Endothelial cell of umbilical vein (primary cell): ENCODE measurements around the gene DOCK1. TPM values are rescaled to one million over a fixed set of nuclear protein-coding genes. Genes with fewer than 3 reads are reported as not detected.

Experiments
- BruUV-seq: library from RNA; stranded (reverse); fragments of 400-500 nt; replicated peaks from 2 replicates; lab custom pipeline; 2021; lab: Mats Ljungman, UMichigan
- CTCF ChIA-PET: fragments of 300-600, 350-600 bp; sonication (Branson Sonifier 250); formaldehyde crosslinking; loops from one replicate; lab custom pipeline; 2021; ENCODE audit warnings: antibody characterized with exemption, inconsistent platforms; lab: Charles Lee
- POLR2A ChIA-PET: fragments of 300-600, 350-600 bp; sonication (Branson Sonifier 250); formaldehyde crosslinking; loops from one replicate; lab custom pipeline; 2021; ENCODE audit warnings: antibody characterized with exemption, inconsistent platforms; lab: Charles Lee
- DNase-seq: peaks from one replicate; pipeline ENCODE4 v3.0.0-alpha.2; 2011; ENCODE audit warnings: low read depth, low spot score
- FAIRE-seq: peaks from 2 replicates; lab custom pipeline; 2011; peaks lifted over from hg19 to GRCh38; lab: Jason Lieb, UNC
- H2AFZ ChIP-seq: 2 replicates; pipeline ENCODE4 v1.6.0; 2012; ENCODE audit warnings: low read depth, low read length, control low read depth, inconsistent platforms
- H3K27ac ChIP-seq: 2 replicates; pipeline ENCODE4 v1.5.1; 2011; ENCODE audit warnings: low read depth, mild to moderate bottlenecking, control low read depth, low read length, moderate library complexity; ENCODE audit not compliant: insufficient read depth
- H3K27me3 ChIP-seq, 2 experiments: 2 replicates each; pipeline versions ENCODE4 v1.6.0 to v1.6.1; 2011; ENCODE audit warnings: low read length in 2 of 2, mixed read lengths in 1 of 2; ENCODE audit not compliant: control insufficient read depth in 2 of 2, insufficient read depth in 2 of 2
- H3K36me3 ChIP-seq, 2 experiments: 2 replicates in 1 of 2; 3 replicates in 1 of 2; pipeline ENCODE4 v1.5.1; 2011; ENCODE audit warnings: low read length in 2 of 2, mild to moderate bottlenecking in 1 of 2, moderate library complexity in 1 of 2; ENCODE audit not compliant: control insufficient read depth in 2 of 2, insufficient read depth in 2 of 2; ENCODE audit errors: extremely low read depth in 1 of 2
- H3K4me1 ChIP-seq: 3 replicates; pipeline ENCODE4 v1.5.1; 2011; ENCODE audit warnings: mild to moderate bottlenecking, low read length; ENCODE audit not compliant: control insufficient read depth, insufficient read depth; ENCODE audit errors: extremely low read depth
- H3K4me2 ChIP-seq: 2 replicates; pipeline ENCODE4 v1.6.1; 2011; ENCODE audit warnings: low read length, control low read depth, mixed read lengths; ENCODE audit not compliant: insufficient read depth
- H3K4me3 ChIP-seq, 3 experiments: fragments of 200-600 bp in 1 of 3; sonication (generic), shearing (Covaris generic) in 1 of 3; replicated peaks in 1 of 3; 2 replicates each; pipeline ENCODE4 v1.5.1; 2011 to 2016; ENCODE audit warnings: control low read depth in 3 of 3, low read length in 3 of 3, mild to moderate bottlenecking in 2 of 3, inconsistent platforms in 1 of 3, low read depth in 1 of 3, moderate library complexity in 1 of 3; ENCODE audit not compliant: insufficient read depth in 1 of 3
- H3K79me2 ChIP-seq: 2 replicates; pipeline ENCODE4 v1.6.0; 2012; ENCODE audit warnings: low read length, inconsistent platforms; ENCODE audit not compliant: control insufficient read depth, insufficient read depth
- H3K9ac ChIP-seq: replicated peaks from 2 replicates; pipeline ENCODE3; 2011; ENCODE audit warnings: low read length, control low read depth; ENCODE audit not compliant: insufficient read depth; ENCODE audit errors: extremely low read depth
- H3K9me1 ChIP-seq: replicated peaks from 3 replicates; pipeline ENCODE4 v1.6.0; 2011; ENCODE audit warnings: mild to moderate bottlenecking, low read length; ENCODE audit not compliant: control insufficient read depth, insufficient read depth; ENCODE audit errors: extremely low read depth
- H3K9me3 ChIP-seq: replicated peaks from 2 replicates; pipeline ENCODE4 v1.5.1; 2012; ENCODE audit warnings: low read length, inconsistent platforms; ENCODE audit not compliant: control insufficient read depth, insufficient read depth
- H4K20me1 ChIP-seq: replicated peaks from 2 replicates; pipeline ENCODE3; 2011; ENCODE audit warnings: mild to moderate bottlenecking, low read length; ENCODE audit not compliant: control insufficient read depth, insufficient read depth; ENCODE audit errors: extremely low read depth
- EZH2 ChIP-seq: IDR thresholded peaks from 2 replicates; pipeline ENCODE4 v1.6.1; 2012; ENCODE audit warnings: borderline replicate concordance, low read depth, mild to moderate bottlenecking, moderate library complexity, low read length, inconsistent platforms; ENCODE audit not compliant: severe bottlenecking
- FOS ChIP-seq: IDR thresholded peaks from 2 replicates; pipeline ENCODE4 v1.6.1; 2011; ENCODE audit warnings: mild to moderate bottlenecking, low read length, moderate library complexity, borderline replicate concordance; ENCODE audit not compliant: insufficient read depth
- GATA2 ChIP-seq: IDR thresholded peaks from 2 replicates; pipeline ENCODE4 v1.7.0; 2011; ENCODE audit warnings: low read depth, mild to moderate bottlenecking, moderate library complexity, mixed read lengths, low read length; ENCODE audit not compliant: insufficient read length, insufficient read depth
- JUN ChIP-seq: IDR thresholded peaks from 2 replicates; pipeline ENCODE4 v1.6.1; 2011; ENCODE audit warnings: borderline replicate concordance, low read depth; ENCODE audit not compliant: insufficient read length, insufficient read depth
- MYC ChIP-seq: IDR thresholded peaks from one replicate; pipeline ENCODE4 v1.6.1; 2011; ENCODE audit warnings: mild to moderate bottlenecking, low read depth, low read length
- POLR2A ChIP-seq: IDR thresholded peaks from 2 replicates; pipeline ENCODE4 v1.6.1; 2012; ENCODE audit warnings: low read depth, mild to moderate bottlenecking, control low read depth, low read length
- POLR2AphosphoS5 ChIP-seq: IDR thresholded peaks from 2 replicates; pipeline ENCODE4 v1.6.1; 2012; ENCODE audit warnings: low read depth, mild to moderate bottlenecking, control low read depth, low read length, moderate library complexity; ENCODE audit not compliant: insufficient read depth
- dilution Hi-C: fragments of 300-500 bp; cut with MboI; formaldehyde crosslinking; loops from one replicate; pipeline ENCODE4 v1.15.0; 2019; ENCODE audit warnings: low sequenced_read_pairs; ENCODE audit not compliant: extremely low pct_ligation_motif_present
- intact Hi-C: fragments of 100-400 bp; cut with micrococcal nuclease; formaldehyde crosslinking; loops from one replicate; pipeline ENCODE4 v1.10.0; 2022
- polyA plus RNA-seq, 4 experiments: library from polyadenylated mRNA; depleted of rRNA in 3 of 4; stranded (reverse) in 3 of 4; unstranded in 1 of 4; fragments of >200 nt; gene quantifications; 2 replicates each; pipeline versions ENCODE4 v1.2.1 to v1.2.3, GENCODE V29; 2011 to 2012; ENCODE audit warnings: missing spikeins in 1 of 4
- total RNA-seq: library from RNA; stranded (reverse); gene quantifications from 2 replicates; pipeline ENCODE4 v1.2.3, GENCODE V29; 2021
- TF ChIP-seq, protein P1 (sequence below), 2 donors: IDR thresholded peaks; 1 replicate in 1 of 2; 2 replicates in 1 of 2; pipeline ENCODE4 v1.5.1; 2011; ENCODE audit warnings: low read length in 2 of 2, mild to moderate bottlenecking in 2 of 2, moderate library complexity in 2 of 2, control low read depth in 1 of 2, inconsistent platforms in 1 of 2, low read depth in 1 of 2; ENCODE audit not compliant: insufficient read depth in 1 of 2; ENCODE audit errors: extremely low read depth in 1 of 2
- TF ChIP-seq, protein P2 (sequence below): IDR thresholded peaks from 2 replicates; pipeline ENCODE4 v1.6.1; 2011; ENCODE audit not compliant: insufficient read depth, insufficient read length

Gene DOCK1
- total and polyA plus RNA-seq, 2 donors (not counting 3 experiments of a cell fraction or from before 2014, with no cell fraction given) = 22.5 to 83.1 TPM

DNA sequence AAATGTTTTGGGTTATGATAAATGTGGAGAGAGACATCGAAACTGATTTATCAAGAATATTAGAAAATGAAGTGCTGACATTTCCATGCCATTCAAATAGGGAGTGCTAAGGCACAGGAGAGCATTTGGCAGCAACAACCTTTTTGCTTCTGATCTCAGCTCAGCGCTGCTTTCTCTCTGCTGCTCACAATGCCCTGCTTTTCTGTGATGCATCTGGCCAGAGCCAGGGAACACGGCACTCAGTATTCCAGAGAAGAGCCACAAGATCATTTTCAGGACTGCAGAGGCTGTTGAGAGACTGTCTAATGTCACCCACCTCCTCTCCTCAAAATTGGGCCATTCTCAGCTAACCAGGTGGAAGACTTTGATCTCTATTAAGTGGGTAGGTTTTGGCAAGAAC lies 263.0 kb downstream of the DOCK1 start:
- H3K9ac ChIP-seq = no peak overlapping the region
- CTCF ChIA-PET = no interaction called here
- POLR2A ChIA-PET = no interaction called here

More for the DNA sequence above, 263.0 kb downstream of the DOCK1 start:
- Histone ChIP-seq H3K27me3 (no peaks in the 10 kb centered on the region), H2AFZ (no peak overlapping the region), H4K20me1 (no peaks in the 10 kb centered on the region), H3K79me2 (no peaks in the 10 kb centered on the region), H3K4me1 (no peaks in the 10 kb centered on the region), H3K9me1 (no peaks in the 10 kb centered on the region), H3K27ac (no peak overlapping the region), H3K9me3 (no peaks in the 10 kb centered on the region), H3K4me2 (no peak overlapping the region), H3K4me3 (no peak overlapping the region), H3K36me3 (no peaks in the 10 kb centered on the region)
- dilution Hi-C loops = no loop called here
- DNase-seq (no peak), FAIRE-seq (no peak)
- intact Hi-C loops = no loop called here
- no TSS peak for BruUV-seq
- TF ChIP-seq GATA2 (no peak), JUN (no peak), FOS (no peak), MYC (no peak), EZH2 (no peak), POLR2AphosphoS5 (no peak), POLR2A (no peak)
- TF ChIP-seq, protein P1, sequence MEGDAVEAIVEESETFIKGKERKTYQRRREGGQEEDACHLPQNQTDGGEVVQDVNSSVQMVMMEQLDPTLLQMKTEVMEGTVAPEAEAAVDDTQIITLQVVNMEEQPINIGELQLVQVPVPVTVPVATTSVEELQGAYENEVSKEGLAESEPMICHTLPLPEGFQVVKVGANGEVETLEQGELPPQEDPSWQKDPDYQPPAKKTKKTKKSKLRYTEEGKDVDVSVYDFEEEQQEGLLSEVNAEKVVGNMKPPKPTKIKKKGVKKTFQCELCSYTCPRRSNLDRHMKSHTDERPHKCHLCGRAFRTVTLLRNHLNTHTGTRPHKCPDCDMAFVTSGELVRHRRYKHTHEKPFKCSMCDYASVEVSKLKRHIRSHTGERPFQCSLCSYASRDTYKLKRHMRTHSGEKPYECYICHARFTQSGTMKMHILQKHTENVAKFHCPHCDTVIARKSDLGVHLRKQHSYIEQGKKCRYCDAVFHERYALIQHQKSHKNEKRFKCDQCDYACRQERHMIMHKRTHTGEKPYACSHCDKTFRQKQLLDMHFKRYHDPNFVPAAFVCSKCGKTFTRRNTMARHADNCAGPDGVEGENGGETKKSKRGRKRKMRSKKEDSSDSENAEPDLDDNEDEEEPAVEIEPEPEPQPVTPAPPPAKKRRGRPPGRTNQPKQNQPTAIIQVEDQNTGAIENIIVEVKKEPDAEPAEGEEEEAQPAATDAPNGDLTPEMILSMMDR (IDR thresholded peaks at IDR 0.05; ENCODE audit: extremely low read depth in 1 of 2, insufficient read depth in 1 of 2, low read depth in 1 of 2, low read length in 2 of 2) = no peak
- TF ChIP-seq, protein P2, sequence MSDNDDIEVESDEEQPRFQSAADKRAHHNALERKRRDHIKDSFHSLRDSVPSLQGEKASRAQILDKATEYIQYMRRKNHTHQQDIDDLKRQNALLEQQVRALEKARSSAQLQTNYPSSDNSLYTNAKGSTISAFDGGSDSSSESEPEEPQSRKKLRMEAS = no peak
